ENCODE results near the gene NSUN7.

NSUN7 gene

GRCh38 chr4:40856277-40856839, 106.6 kb downstream of the NSUN7 start:
- no peak for DNase-seq (ENCODE audit: low spot score)
- H3K27ac ChIP-seq = no peak overlapping the region
- H3K4me3 ChIP-seq = peak overlapping the region; percentile 67
- no peak for TF ChIP-seq CTCF (IDR thresholded peaks at IDR 0.05)

GRCh38 chr4:40856840-40857362, 107.1 kb downstream of the NSUN7 start:
- H3K4me3 ChIP-seq = peak overlapping the region; percentile 67
- DNase-seq (ENCODE audit: low spot score) = no peak
- TF ChIP-seq CTCF (IDR thresholded peaks at IDR 0.05) = no peak
- no peak overlapping the region for H3K27ac ChIP-seq

- TF ChIP-seq CTCF (IDR thresholded peaks at IDR 0.05) = no peak
Observed at GRCh38 chr4:40857956-40858355, 108.2 kb downstream of the NSUN7 start.

GRCh38 chr4:40858962-40859361, 109.2 kb downstream of the NSUN7 start:
- TF ChIP-seq CTCF (IDR thresholded peaks at IDR 0.05) = no peak
- no peak for DNase-seq (ENCODE audit: low spot score)
- no peak overlapping the region for H3K27ac ChIP-seq
- H3K4me3 ChIP-seq = no peak overlapping the region

More at GRCh38 chr4:40857956-40858355, 108.2 kb downstream of the NSUN7 start:
- Histone ChIP-seq H3K27ac (no peak overlapping the region), H3K4me3 (no peak overlapping the region)
- DNase-seq (ENCODE audit: low spot score) = no peak

Data from coronary artery (tissue), 2 donors.